Measurements from ENCODE around the gene FOXC1.

FOXC1 gene

DNA sequence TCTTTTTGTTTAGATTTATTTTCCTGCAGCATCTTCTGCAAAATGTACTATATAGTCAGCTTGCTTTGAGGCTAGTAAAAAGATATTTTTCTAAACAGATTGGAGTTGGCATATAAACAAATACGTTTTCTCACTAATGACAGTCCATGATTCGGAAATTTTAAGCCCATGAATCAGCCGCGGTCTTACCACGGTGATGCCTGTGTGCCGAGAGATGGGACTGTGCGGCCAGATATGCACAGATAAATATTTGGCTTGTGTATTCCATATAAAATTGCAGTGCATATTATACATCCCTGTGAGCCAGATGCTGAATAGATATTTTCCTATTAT is 3.2 kb downstream of the FOXC1 start:
- DNase-seq = no peak

DNA sequence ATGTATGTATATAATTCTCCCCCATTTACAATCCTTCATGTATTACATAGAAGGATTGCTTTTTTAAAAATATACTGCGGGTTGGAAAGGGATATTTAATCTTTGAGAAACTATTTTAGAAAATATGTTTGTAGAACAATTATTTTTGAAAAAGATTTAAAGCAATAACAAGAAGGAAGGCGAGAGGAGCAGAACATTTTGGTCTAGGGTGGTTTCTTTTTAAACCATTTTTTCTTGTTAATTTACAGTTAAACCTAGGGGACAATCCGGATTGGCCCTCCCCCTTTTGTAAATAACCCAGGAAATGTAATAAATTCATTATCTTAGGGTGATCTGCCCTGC is 3.6 kb downstream of the FOXC1 start:
- no peak for DNase-seq

DNA sequence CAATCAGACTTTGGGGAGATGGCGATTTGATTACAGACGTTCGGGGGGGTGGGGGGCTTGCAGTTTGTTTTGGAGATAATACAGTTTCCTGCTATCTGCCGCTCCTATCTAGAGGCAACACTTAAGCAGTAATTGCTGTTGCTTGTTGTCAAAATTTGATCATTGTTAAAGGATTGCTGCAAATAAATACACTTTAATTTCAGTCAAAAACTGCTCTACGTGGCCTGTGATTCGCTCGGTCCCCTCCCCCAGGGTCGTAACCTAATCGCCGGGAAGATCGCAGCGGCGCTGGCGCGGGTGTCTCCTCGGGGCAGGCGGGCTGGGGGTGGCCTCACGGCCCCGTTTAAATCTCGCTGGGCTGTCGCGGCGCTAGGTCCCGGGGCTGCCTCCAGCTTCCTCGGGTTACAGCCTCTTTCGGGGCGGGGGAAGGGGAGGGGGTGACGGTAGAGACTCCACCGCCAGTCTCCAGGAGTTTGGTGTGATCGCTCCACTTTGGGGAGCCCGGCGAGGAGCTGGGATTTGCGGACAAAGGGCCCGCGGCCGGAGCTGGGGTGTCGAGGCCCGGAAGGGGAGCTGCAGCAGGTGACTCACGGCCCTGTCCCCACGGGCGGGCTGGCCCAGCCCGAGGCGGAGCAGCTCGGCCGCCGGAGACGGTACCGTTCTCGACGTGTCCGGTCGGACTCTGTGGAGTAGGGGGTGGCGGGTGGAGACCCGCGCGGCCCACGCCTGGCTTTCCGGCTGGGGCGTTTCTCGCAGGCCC is 4.2 kb downstream of the FOXC1 start:
- no peak for DNase-seq

DNA sequence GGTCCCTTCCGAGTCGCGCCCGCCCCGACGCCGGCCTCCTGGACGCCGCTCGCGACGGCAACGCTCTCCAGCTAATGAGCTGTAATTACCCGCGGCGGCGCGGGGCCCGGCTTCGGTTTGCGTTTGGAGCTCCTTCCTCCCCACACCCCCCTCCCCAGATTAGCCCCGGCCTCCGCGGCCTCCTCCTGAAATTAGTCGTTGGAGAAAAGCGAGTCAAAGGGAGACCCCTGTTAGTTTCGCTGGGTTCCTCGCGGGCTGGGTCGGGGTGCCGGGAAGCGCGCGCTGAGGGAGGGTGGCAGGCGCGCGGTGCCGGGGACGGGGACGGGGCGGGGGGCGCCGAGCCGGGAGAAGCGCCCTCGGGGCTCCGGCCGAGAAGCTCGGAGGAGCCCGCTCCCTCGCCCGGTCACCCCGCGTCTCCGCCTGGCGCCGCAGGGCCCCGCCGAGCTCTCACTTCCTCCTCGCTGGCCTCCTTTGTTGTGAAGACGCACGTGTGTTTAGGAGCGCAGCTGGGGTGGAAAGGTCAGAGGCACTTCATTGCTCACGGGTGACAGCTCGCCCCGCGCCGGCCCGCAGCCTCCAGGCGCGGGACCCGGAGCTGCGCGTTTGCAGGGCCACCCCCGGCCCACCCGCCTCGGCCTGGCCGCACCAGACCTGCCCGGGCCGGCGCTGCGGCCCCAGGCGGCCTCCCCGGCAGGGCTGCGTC is 4.9 kb downstream of the FOXC1 start:
- DNase-seq = no peak

DNA sequence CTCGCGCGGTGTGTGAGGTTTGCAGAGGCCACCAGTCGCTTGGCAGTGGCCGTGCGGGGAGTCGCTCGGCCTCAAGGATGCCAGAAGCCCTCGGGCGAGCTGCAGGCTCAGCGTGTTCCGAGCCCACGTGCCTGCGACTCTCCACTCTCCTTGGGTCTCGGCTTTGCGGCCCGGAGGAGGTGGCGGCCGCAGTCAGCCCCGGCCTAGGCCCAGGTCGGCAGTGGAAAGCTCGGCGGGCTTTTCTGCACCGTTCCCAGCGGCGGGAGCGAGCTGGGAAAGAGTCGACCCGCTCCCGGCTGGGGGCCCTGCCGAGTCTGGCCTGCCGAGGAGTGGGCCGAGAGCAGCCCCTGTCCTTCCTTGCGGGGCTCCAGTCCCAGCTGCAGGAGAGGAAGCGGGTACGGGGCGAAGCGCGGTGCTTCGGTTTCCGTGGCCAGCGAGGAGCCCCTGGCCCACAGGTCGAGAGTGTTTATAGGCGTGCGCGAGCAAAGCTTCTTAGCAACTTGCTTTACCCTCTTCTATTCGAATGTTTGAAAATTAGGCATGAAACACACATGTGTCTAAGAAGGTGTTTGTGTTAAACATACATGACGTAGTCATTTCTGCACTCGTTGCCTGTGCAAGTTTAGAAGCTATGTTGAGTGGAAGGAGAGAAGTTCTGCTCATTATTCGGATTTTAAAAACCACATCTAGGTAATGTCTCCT is 5.6 kb downstream of the FOXC1 start:
- no peak for DNase-seq

DNA sequence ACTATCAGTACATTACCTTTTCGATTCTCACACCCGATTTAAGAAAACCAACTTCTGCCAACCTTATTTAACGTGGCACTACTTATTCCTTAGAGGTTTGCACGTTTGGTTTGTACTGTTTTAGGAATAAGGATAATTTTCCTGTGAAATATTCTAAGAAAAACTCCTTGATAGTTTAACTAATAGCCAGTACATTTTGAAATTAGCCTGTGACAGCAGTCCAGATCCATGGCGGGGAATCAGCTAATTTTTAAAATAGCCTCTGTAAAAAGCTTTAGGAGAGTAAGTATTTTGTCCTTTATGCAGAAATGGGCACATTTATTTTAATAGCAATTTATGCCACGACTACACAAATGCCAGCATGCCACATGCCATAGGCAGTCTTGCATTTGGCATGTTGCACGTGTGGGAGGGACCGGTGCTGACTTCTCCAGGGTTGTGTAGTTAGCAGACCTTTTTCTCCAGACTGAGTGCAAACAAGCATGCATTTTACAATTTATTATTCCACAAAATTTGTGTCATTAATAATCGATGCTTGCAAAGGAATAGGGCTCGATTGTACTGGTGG is 6.2 kb downstream of the FOXC1 start:
- DNase-seq = no peak

DNA sequence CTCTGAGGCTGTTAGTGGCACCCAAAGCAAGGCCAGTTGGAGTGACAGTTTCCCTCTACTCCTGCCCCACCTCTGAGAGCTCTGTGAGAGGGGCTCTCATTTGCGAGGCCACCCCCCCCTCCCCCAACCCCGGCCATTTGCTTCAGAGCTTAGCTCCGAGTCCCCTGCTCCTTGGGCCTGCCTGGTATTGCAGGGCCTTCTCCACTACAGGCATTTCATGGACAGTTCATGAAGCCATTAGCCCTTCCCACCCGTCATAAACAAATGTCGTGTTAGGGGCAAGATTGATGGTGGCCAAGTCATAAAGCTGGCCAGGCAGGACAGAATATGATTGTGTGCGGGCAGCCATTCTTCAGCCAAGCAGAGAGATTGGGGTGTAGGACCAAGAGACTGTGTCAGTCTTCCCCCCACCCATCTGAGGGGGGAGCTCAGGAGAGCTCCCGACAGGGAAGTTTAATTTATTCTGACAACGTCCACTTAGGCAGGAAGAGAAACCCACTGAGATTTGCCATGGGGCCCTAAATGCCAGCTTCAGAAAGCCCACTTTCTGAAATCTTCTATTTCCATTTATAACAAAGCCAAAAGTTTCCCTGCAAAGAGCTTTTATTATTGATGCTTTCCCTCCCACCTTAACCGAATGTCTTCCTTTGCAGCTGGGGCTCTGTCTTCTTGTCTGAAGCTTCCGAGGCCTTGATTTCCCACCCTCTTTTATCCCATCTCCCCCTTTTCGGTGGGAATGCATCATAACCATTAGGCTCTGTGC is 7.2 kb downstream of the FOXC1 start:
- DNase-seq = no peak

DNA sequence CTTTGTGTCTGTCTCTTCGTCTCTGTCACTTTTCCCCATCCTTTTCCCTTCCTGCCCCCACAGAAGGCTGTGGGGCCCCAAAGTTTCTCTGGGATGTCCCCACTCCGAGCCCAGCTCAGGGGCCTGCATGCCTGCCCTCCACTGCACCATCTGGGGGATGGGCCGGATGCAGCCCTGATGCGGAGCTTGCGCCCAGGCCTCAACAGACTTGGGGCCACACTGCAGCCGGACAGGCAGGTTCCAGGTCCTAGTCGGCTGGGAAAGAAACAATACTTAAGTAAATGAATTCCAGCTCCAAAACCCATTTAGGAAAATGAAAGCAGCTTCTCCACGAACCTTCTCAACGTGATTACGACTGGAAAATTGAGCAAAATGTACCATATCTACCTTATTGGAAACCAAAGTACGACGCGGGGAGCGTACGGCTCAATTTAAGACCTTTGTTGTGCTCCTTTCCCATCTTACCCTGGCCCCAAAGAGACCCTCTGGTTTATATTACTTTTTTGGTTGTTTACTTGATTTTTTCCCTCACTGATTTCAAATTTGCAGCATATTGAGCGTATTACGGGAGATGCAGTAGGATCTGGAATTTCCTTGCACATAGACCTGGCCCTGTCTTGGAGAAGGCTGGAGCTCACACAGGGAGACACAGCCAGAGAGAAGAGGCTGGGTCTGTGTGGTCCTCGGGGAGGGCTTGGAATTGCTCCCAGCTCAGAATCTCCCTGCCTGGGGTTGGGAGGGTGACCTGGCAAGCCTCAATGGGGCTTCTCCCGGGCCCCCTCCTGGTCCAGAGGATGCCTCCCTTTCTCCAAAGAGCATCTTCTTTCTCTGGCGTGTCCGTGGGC is 8.0 kb downstream of the FOXC1 start:
- DNase-seq = no peak

DNA sequence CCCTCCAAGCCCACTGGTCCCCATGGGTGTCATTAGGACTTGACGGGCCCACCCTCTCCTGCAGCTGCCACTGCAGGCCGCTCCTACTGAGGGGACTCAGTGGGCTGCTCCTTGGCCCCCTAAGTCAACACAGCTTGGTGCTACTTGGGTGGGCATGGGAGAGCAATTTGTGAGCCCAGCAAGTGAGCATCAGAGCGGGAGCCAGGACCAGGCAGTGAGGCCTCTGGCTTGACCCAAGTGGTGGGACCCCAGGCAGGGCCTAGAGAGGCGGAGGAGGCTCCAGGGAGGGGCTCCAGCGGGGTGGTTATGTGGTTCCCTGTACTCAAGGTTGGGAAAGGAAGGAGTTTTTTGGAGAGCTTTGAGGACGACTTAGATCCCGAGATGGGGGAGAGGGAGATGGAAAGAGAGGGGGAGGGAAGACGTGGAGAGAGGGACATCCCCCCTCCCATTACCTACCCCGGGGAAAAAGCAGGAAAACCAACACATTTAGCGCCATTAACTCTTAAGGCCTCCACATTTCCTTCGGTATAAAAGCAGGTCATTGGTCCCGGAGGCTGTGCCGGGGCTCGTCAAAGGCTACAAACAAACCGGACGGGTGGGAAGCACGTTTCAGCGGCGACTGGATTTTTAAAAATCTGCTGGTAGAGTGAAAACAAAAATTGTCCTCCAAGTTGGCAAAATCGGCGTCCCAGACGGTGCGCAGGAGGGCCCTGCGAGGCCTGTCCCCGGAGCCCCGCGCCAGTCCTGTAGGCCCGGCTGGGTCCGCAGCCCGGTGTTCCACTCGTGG is 8.8 kb downstream of the FOXC1 start:
- DNase-seq = no peak

DNA sequence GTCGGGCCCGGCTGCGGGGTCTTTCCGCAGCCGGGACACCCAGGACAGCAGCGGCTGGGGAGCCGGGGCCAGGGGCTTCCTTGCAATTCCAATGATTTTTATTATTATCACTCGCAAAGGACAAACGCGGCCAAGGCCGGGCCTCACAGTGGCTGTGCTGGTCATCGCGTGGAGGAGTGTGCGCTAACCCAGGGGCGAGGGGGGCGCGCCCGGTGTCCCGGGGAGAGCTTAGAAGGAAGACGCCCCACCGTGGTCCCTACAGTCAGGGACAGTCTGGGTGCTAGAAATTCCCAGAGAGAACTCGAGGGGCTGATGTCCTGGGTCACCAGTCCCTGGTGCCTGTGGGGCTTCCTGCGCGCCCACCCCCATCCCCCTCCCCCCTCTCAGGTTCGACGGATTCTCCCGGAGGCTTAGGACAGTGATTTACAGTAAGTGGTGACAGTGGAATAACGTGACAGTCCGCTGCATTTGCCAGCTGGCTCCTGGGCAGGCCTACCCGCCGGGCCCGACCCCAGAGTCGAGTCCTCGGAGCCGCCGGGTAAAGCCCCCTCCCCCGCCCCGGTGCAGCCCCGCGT is 9.5 kb downstream of the FOXC1 start:
- DNase-seq = no peak

DNA sequence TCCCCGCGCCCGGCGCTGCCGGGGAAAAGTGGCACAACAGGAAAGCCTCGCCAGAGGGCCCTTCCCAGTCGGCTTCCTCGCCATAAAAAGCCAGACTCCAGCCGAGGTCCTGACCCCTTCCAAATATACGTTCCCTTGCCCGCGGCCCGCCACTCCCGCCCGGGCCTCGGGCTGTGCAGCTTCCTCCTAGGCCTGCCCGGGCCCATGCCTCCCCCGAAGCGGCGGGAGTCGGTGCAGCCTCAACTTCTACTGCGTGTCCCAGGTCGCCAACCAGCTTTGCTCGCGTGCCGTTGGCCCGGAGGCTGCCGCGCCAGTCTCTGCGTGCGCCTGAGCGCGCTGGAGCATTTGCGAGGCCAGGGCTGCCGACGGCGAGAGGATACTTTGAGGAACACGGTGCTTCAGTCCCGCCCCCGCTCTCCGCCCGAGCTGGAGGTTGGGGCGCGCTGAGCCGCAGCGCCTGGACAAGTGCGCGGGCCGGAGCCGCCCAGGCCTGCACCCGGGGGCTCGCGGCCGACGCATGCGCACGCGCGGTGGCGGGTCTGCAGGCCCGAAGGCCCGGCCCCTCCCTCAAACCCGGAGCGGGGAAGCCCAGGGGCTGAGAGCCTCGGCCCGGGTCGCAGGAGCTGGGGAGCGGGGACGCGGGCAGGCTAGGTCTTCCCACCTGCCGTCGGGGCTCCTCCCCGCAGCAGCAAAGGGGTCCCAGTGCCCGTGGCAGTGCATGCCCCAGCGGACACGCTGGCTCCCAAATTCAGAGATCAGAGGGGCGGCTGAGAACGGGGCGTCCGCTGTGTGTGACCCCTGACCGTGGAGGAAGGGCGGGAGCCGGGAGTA is 10.2 kb downstream of the FOXC1 start:
- no peak for DNase-seq

DNA sequence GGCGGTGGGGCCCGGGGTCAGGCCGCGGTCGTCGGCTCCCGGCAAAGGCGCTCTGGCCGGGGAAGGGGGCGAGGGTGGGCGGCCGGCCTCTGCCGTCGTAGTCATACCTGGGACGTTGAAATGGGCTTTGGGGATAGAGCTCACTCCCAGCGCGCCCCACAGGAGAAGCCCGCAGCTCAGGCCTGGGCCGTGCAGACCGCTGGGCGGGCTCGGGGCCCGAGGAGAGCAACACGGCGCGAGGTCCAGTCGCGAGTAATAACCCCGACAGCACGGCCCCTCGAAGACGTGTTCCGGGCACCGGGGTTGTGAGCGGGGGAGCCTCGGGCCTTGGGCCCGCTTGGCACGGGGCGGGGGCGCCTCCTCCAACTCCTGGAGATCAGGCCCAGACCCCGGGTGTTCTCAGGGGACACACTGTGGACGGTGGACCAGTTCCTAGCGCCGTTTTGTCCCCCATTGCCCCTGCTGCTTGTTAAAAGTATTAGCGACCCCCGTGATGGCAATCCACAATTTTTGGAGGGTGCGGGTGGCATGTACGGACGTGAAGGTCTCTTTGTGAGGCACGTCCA is 10.9 kb downstream of the FOXC1 start:
- no peak for DNase-seq

DNA sequence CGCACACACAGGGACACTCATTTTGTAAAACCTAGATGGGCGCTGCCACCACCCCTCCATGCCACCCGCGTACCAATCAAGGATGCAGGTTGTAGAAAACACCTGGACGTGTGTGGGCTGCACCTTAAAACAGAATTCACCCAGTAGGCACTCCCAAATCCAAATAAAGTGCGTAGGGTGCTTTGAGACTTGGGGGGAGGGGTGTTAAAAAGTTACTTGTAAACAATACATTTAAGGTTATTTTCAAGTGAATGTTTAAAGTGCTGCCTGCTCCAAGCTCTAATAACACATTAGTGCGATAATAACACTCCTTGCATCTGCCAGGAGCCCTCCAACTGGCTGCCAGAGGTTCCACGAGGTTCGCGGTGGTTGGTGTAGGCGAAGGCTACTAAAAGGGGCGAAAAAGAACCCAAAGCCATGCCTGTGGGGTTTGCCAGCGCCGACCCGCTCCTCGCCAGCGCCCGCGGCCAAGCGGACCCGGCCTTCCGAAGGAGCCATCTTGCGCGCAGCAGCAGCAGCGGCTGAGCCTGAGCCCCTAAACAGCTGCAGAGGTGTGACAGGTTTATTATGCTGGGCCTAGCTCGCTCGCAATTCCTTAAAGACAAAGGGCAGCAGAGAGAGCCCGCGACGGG is 11.5 kb downstream of the FOXC1 start:
- no peak for DNase-seq

DNA sequence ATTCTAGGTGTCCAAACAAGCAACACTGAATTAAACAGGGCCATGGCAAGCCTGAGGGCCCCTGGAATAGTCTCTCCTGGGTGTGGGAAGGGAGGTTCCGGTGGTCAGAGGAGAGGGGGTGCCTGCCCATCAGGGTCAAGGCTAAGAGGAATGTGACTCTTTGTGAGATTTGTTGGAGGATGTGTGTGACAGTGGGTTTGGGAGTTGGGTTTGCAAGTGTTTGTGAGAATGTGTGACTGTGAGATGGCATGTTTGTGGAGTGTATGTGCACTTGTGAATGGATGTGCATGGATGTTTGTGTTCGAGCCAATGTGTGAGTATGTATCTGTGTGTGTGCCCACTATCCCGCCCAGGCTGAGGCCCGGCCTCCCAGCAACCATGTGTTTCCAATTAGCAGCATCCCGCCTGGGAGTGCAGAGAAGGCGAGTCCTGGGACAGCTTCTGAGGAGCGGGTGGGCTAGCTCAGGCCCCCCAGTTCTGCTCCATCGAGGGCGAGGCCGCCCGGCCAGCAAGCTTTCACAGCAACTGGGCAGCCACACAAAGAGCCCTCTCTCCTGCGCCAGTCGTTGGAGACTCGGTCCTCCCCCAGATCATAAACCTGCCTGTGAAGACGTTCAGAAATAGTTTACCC is 12.6 kb downstream of the FOXC1 start:
- DNase-seq = no peak

DNA sequence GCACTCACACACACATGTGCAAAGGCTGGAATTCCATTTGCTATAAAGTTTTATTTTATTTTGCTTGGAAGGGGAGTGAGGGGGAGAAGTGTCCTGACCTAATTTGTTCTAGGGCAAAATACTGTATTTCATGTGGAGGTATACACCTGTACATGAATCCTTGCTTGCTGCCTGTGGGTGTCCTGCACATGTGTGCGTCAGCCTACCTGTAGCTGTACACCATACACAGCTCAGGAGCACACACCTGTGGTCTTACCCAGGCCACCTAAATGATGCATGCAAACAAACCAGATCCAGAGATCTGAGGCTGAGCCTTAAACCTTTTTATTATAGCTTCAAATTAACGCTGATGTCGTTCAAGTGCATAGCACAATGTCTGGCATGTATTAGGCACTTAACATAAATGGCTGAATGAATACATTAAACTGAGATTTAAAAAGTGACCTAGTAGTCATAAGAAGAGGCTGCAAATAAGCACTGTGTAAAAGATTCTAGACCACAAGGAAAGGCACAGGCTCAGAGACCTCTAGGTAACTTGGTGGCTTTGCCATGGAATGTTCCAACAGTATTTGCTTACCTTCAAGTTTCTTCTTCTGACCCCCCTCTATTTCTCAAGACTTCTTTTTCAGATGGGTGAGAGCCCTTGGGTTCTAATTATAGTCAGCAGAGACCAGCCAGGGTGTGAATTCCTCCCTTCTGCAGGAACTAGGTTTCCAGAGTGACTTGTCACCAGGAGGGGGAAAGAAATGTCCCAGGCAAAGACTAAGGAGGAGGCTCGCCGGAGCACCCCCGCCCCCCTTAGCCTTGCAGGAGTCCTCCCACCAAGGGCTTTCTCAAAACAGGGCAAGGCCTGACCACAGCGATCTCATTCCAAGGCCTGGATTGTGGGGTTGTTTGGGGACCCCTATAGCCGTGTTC is 13.4 kb downstream of the FOXC1 start:
- no peak for DNase-seq

DNA sequence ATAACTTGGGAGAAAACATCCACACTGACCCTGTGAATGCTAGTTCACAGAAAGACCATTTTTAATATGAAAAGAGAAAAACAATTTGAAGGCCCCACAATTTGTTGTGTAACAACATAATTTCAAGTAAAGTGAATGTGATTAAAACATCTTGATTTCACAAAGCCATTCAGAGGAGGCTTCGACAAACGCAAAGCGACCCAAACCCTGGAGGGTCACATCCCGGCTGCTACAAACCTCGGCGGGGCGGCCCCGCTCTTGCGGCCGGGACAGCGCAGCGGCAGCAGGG is 14.0 kb downstream of the FOXC1 start:
- DNase-seq = no peak

DNA sequence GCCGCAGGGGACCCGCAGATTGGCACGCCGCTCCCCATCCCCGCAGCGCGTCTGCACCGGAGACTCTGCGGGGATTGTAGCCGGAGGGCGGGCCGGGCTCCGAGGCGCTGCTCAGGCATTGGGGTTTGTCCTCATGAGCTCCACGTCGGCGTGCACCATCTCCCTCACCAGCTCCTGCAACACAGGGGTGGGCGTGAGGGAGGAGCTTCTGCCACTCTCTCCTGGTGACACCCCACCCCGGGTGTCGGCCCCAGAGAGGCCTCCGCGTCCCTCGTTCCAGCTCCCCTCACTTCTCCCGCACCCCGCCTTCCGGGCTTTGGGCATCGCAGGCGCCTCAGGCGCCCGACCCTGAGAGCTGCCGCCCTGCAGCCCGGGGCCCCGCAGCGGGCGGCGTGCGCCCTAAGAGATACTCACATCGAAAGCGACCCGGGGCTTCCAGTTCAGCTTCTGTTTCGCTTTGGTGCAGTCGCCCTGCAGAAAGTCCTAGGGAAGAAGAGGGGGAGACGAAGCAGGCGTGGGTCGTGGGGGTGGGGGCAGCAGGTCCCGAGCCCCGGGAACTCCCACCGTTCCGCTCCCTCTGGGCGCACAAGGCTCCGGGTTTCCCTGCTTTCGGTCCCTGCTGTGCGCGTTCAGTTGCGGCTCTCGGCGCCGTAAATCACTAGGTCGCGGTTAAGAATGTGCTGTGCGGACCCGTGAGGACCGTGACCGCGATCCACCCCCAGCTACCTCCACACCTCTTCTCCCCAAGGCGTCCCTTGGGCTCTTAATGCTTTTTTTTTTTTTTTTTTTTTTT is 14.5 kb downstream of the FOXC1 start:
- DNase-seq = no peak

All from NCI-H2227 treated with DMSO at 0.1 percent for 48 hours (cell line).